Stimulated activated CD8-positive, alpha-beta memory T cell treated with anti-CD3 and anti-CD28 coated beads, Interleukin-15, amount 100 ng/mL, for 24 hours (primary cell): Measurements from ENCODE around the gene TNRC6C.

Experiments used
- DNase-seq: peaks from one replicate; pipeline ENCODE4 v3.0.0-alpha.2; 2020; ENCODE audit warnings: low read depth

TNRC6C gene

GRCh38 chr17:78125138-78125913 is 166.8 kb downstream of the TNRC6C start:
- DNase-seq = no peak

GRCh38 chr17:78125976-78126894 is 167.7 kb downstream of the TNRC6C start:
- no peak for DNase-seq

GRCh38 chr17:78126895-78127238 is 168.4 kb downstream of the TNRC6C start:
- DNase-seq = no peak

GRCh38 chr17:78127239-78127887 is 168.9 kb downstream of the TNRC6C start:
- no peak for DNase-seq

- no peak for DNase-seq
Measured at GRCh38 chr17:78127888-78128550, 169.5 kb downstream of the TNRC6C start.

GRCh38 chr17:78128551-78129350 is 170.2 kb downstream of the TNRC6C start, which contains the start of gene TMC6:
Gene TMC6 (minus strand): TSS chr17:78128755. CDS start chr17:78126832, 1,923 bp downstream.
- no peak for DNase-seq

- no peak for DNase-seq
Measured at GRCh38 chr17:78129351-78130089, 171.0 kb downstream of the TNRC6C start.

GRCh38 chr17:78130090-78130436 is 171.6 kb downstream of the TNRC6C start:
- DNase-seq = no peak

- DNase-seq = no peak
Measured at GRCh38 chr17:78130437-78131101, 172.1 kb downstream of the TNRC6C start, which contains the start of gene TMC8. Gene TMC8 (plus strand): TSS chr17:78130771. CDS start chr17:78131589, 818 bp downstream.

GRCh38 chr17:78131172-78132083 is 172.9 kb downstream of the TNRC6C start:
- no peak for DNase-seq

- no peak for DNase-seq
Measured at GRCh38 chr17:78132084-78132676, 173.7 kb downstream of the TNRC6C start.

- DNase-seq = no peak
Measured at GRCh38 chr17:78132767-78133178, 174.3 kb downstream of the TNRC6C start.

- DNase-seq = no peak
Measured at GRCh38 chr17:78133179-78133951, 174.9 kb downstream of the TNRC6C start.

GRCh38 chr17:78133971-78134898 is 175.7 kb downstream of the TNRC6C start:
- no peak for DNase-seq

- no peak for DNase-seq
Measured at GRCh38 chr17:78134899-78135385, 176.4 kb downstream of the TNRC6C start.

GRCh38 chr17:78135858-78136500 is 177.5 kb downstream of the TNRC6C start:
- DNase-seq = no peak
